ENCODE measurements around the gene MAST4.

The MAST4 gene

DNA sequence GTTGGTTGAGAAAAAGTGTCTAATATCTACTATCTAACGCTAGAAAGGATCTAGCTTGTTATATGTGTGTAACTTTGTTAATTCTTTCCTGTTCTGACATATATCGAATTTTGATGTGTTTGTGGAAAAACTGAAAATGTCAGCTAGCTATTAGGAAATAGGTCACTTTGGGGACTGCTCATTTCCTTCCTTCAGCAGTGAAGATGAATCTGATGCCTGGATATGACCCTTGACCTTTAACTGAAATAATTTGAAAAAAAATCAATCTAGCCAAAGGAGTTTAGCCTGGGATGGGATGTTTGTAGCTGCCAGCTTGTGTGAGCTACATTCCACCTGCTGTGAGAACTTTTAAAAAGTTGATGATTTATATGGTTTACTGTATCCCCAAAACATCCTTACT is 533.6 kb downstream of the MAST4 start:
- no peaks in the 10 kb centered on the region for H3K27me3 ChIP-seq (replicated peaks; ENCODE audit: control insufficient read depth, insufficient read depth, low read length)
- no peak for DNase-seq (ENCODE audit: extremely low read depth, insufficient read length)
- TF ChIP-seq, protein P1, sequence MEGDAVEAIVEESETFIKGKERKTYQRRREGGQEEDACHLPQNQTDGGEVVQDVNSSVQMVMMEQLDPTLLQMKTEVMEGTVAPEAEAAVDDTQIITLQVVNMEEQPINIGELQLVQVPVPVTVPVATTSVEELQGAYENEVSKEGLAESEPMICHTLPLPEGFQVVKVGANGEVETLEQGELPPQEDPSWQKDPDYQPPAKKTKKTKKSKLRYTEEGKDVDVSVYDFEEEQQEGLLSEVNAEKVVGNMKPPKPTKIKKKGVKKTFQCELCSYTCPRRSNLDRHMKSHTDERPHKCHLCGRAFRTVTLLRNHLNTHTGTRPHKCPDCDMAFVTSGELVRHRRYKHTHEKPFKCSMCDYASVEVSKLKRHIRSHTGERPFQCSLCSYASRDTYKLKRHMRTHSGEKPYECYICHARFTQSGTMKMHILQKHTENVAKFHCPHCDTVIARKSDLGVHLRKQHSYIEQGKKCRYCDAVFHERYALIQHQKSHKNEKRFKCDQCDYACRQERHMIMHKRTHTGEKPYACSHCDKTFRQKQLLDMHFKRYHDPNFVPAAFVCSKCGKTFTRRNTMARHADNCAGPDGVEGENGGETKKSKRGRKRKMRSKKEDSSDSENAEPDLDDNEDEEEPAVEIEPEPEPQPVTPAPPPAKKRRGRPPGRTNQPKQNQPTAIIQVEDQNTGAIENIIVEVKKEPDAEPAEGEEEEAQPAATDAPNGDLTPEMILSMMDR (IDR thresholded peaks at IDR 0.05; ENCODE audit: insufficient read depth, low read length, poor library complexity, severe bottlenecking): no peak
- no peaks in the 10 kb centered on the region for H3K36me3 ChIP-seq (ENCODE audit: control insufficient read depth, insufficient read depth, low read length)
- no peak overlapping the region for H3K4me3 ChIP-seq (replicated peaks; ENCODE audit: low read depth, low read length)

DNA sequence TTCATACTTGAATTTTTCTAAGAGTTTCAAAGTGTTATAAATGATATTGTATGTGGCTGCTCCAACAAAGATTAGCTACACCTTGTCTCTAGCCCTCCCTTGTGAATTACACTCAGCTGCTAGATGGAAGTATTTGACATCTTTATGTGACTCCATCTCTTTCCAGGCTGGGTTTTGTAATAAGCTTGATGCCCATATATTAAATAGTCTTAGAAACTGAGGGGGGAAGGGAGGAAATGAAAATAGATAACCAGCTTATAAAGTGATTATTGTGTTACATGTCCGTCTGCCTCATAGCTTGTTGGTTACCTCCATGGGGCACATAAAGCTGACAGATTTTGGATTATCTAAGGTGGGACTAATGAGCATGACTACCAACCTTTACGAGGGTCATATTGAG is 537.0 kb downstream of the MAST4 start:
- H3K27me3 ChIP-seq (replicated peaks; ENCODE audit: control insufficient read depth, insufficient read depth, low read length): no peaks in the 10 kb centered on the region
- TF ChIP-seq, protein P1 (IDR thresholded peaks at IDR 0.05; ENCODE audit: insufficient read depth, low read length, poor library complexity, severe bottlenecking): no peak
- DNase-seq (ENCODE audit: extremely low read depth, insufficient read length): no peak
- H3K4me3 ChIP-seq (replicated peaks; ENCODE audit: low read depth, low read length): no peak overlapping the region
- no peaks in the 10 kb centered on the region for H3K36me3 ChIP-seq (ENCODE audit: control insufficient read depth, insufficient read depth, low read length)

DNA sequence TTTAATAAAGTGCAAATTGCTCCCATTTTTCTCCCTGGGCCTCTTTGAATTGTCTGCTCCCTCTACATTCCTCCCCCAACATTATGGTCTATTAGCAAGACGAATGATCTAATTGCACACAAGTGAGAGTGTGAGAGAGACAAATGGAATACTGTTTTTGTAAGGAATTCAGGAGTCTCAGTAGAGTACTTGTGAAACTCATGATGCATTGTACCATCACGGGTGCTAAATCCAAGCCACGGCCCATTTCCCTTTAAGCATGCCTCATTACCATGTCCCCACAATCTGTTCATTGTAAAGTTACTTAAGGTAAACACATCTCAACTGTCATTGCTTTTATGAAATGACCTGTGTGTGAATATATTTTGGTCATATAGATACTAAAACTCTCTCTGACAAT is 537.6 kb downstream of the MAST4 start:
- DNase-seq (ENCODE audit: extremely low read depth, insufficient read length): no peak
- Histone ChIP-seq H3K36me3 (ENCODE audit: control insufficient read depth, insufficient read depth, low read length) (no peaks in the 10 kb centered on the region), H3K27me3 (replicated peaks; ENCODE audit: control insufficient read depth, insufficient read depth, low read length) (no peaks in the 10 kb centered on the region), H3K4me3 (replicated peaks; ENCODE audit: low read depth, low read length) (no peak overlapping the region)
- TF ChIP-seq, protein P1 (IDR thresholded peaks at IDR 0.05; ENCODE audit: insufficient read depth, low read length, poor library complexity, severe bottlenecking): no peak

DNA sequence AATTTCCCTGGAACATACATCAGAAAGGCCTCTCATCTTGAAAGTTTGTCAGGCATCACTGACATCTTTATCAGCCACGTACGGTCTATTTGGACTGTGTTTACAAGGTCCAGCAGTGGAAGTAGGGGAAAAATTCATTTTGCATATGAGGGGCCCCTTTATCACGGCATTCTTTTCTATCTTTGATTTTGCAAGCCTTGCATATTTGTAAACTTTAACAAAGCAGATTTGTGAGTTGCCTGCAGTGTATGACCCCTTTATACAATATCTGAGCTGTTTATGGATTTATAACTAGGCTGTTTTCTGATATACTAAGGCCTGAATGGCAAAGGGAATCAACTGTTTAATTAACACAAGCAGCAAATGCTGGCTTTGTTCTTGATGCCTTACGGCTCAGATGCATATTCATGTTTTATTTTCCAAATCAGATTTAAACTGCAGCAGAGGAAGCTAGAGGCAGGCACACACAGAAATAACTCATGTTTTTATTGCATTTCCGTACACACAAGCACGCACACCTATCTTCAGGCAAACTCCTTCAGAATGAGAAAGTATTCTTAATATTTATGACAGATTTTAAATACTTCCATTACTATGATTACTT is 539.3 kb downstream of the MAST4 start:
- Histone ChIP-seq H3K36me3 (ENCODE audit: control insufficient read depth, insufficient read depth, low read length) (no peaks in the 10 kb centered on the region), H3K4me3 (replicated peaks; ENCODE audit: low read depth, low read length) (no peak overlapping the region), H3K27me3 (replicated peaks; ENCODE audit: control insufficient read depth, insufficient read depth, low read length) (no peaks in the 10 kb centered on the region)
- no peak for DNase-seq (ENCODE audit: extremely low read depth, insufficient read length)
- TF ChIP-seq, protein P1 (IDR thresholded peaks at IDR 0.05; ENCODE audit: insufficient read depth, low read length, poor library complexity, severe bottlenecking): no peak

DNA sequence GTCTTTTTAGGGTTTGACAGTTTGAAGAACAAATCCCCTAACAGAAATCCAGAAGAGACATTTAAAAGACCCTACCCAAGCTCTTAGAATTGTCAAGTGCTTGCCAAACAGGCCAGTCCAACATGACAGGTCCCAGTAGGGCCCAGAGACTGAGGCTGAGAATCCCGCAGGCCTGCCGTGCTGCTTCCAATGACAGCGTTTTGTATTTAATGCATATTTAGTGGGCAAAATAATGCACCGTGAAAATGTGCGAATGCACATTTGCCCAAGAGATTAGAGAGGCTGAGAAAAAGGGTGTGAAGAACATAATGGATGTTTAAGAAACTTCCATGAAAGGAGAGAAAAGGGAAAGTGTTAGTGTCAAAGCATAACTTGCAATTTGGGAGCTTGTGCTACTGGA is 542.8 kb downstream of the MAST4 start:
- no peaks in the 10 kb centered on the region for H3K36me3 ChIP-seq (ENCODE audit: control insufficient read depth, insufficient read depth, low read length)
- TF ChIP-seq, protein P1 (IDR thresholded peaks at IDR 0.05; ENCODE audit: insufficient read depth, low read length, poor library complexity, severe bottlenecking): no peak
- no peak for DNase-seq (ENCODE audit: extremely low read depth, insufficient read length)
- no peak overlapping the region for H3K4me3 ChIP-seq (replicated peaks; ENCODE audit: low read depth, low read length)
- H3K27me3 ChIP-seq (replicated peaks; ENCODE audit: control insufficient read depth, insufficient read depth, low read length): no peaks in the 10 kb centered on the region

DNA sequence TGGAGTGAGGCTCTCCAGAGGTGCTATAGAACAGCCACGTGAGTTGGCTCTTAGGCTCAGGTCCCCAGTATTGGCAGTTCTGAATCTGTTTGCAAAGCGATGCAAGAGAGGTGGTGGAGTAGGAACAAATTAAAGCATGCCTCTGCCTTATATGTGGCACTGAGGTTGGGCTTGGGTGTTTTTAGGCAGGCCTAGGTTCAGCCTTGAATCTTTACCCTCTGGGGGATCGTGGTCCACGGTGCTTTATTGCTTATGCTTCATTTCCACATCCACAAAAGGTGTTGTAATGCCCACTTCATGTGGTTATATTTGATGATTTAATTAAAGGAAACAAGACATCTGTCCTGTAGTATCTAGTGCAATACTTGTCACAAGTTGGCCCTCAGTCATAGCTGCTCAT is 544.2 kb downstream of the MAST4 start:
- no peak for DNase-seq (ENCODE audit: extremely low read depth, insufficient read length)
- TF ChIP-seq, protein P1 (IDR thresholded peaks at IDR 0.05; ENCODE audit: insufficient read depth, low read length, poor library complexity, severe bottlenecking): no peak
- H3K36me3 ChIP-seq (ENCODE audit: control insufficient read depth, insufficient read depth, low read length): no peaks in the 10 kb centered on the region
- H3K4me3 ChIP-seq (replicated peaks; ENCODE audit: low read depth, low read length): no peak overlapping the region
- H3K27me3 ChIP-seq (replicated peaks; ENCODE audit: control insufficient read depth, insufficient read depth, low read length): no peaks in the 10 kb centered on the region; the same call in 1 of the 2 replicates

Data from GM06990 (cell line).